HG02852 (cell line): ENCODE results near the gene CIART.

Source experiments
- ATAC-seq: cut with Tn5 transposase; IDR thresholded peaks from one replicate; pipeline ENCODE4 v1.9.1; 2021; ENCODE audit warnings: mild to moderate bottlenecking, moderate library complexity; ENCODE audit not compliant: unreplicated experiment

Gene CIART

GRCh38 chr1:150259758-150260669, 22.3 kb upstream of the CIART start:
- no peak for ATAC-seq

- no peak for ATAC-seq
Measured at GRCh38 chr1:150261367-150261766, 21.0 kb upstream of the CIART start.

- ATAC-seq = no peak
Measured at GRCh38 chr1:150262388-150263320, 19.7 kb upstream of the CIART start.

GRCh38 chr1:150263549-150263948, 18.8 kb upstream of the CIART start:
- no peak for ATAC-seq

GRCh38 chr1:150267896-150268295, 14.5 kb upstream of the CIART start:
- no peak for ATAC-seq

GRCh38 chr1:150268340-150268704, 14.0 kb upstream of the CIART start:
- ATAC-seq = peak; percentile 20

- peak; percentile 91 for ATAC-seq
Measured at GRCh38 chr1:150268705-150269403, 13.5 kb upstream of the CIART start, which contains the start of gene APH1A. Gene APH1A, minus strand, starts transcription at chr1:150269016. Its CDS starts 206 bp downstream, at chr1:150268810.

GRCh38 chr1:150269451-150269850, 12.9 kb upstream of the CIART start:
- ATAC-seq = no peak

GRCh38 chr1:150271291-150271959, 10.9 kb upstream of the CIART start:
- ATAC-seq = no peak

GRCh38 chr1:150273311-150273710, 9.0 kb upstream of the CIART start:
- ATAC-seq = no peak

GRCh38 chr1:150280138-150280707, 2.1 kb upstream of the CIART start:
- no peak for ATAC-seq

GRCh38 chr1:150281221-150281757, 1.1 kb upstream of the CIART start:
- ATAC-seq = no peak

GRCh38 chr1:150282558-150282958, 204 bp downstream of the CIART start:
- no peak for ATAC-seq

- ATAC-seq = no peak
Measured at GRCh38 chr1:150283260-150283659, 906 bp downstream of the CIART start.

GRCh38 chr1:150288382-150288781, 6.0 kb downstream of the CIART start:
- no peak for ATAC-seq

- ATAC-seq = no peak
Measured at GRCh38 chr1:150288822-150289221, 6.5 kb downstream of the CIART start.

GRCh38 chr1:150293433-150294253, 11.3 kb downstream of the CIART start, which contains the start of gene MRPS21:
Gene MRPS21, plus strand, starts transcription at chr1:150293861. Its CDS starts 506 bp downstream, at chr1:150294367.
- peak; percentile 97 for ATAC-seq

GRCh38 chr1:150295476-150295875, 13.1 kb downstream of the CIART start:
- no peak for ATAC-seq

GRCh38 chr1:150299716-150300115, 17.4 kb downstream of the CIART start:
- no peak for ATAC-seq
